IMR-90 (cell line): Measurements from ENCODE around the gene CNTN5. TPM values are rescaled to one million over a fixed set of nuclear protein-coding genes. Genes with fewer than 3 reads are reported as not detected.

ENCODE experiments used
- ATAC-seq: fragments of 200-7000 bp; cut with Tn5 transposase; 2 replicates; pipeline ENCODE4 v1.9.1; 2020; ENCODE audit warnings: low read depth, mild to moderate bottlenecking, moderate library complexity
- BruUV-seq: library from RNA; stranded (reverse); fragments of 400-500 nt; replicated peaks from 2 replicates; lab custom pipeline; 2021; lab: Mats Ljungman, UMichigan
- CTCF ChIA-PET: fragments of 300-600 bp; formaldehyde crosslinking; extraction: SDS; loops from one replicate; lab custom pipeline; 2021; ENCODE audit warnings: antibody characterized with exemption; lab: Yijun Ruan, JAX
- POLR2A ChIA-PET: fragments of 300-600 bp; sonication (Branson Sonifier 250); formaldehyde crosslinking; loops from one replicate; lab custom pipeline; 2022; ENCODE audit warnings: antibody characterized with exemption; ENCODE audit not compliant: unreplicated experiment; lab: Charles Lee
- DNase-seq: peaks from one replicate; pipeline ENCODE4 v3.0.0; 2013
- H2AFZ ChIP-seq: replicated peaks from 2 replicates; pipeline ENCODE3; 2013; ENCODE audit warnings: low read length, mild to moderate bottlenecking; ENCODE audit not compliant: poor library complexity
- H2AK5ac ChIP-seq: 2 replicates; pipeline ENCODE4 v1.6.1; 2013; ENCODE audit warnings: low read depth, low read length, inconsistent platforms
- H2AK9ac ChIP-seq: replicated peaks from 2 replicates; pipeline ENCODE3; 2013; ENCODE audit warnings: mild to moderate bottlenecking, low read depth, low read length, moderate library complexity; ENCODE audit not compliant: poor library complexity
- H2BK120ac ChIP-seq: 2 replicates; pipeline ENCODE4 v1.6.1; 2013; ENCODE audit warnings: low read depth, low read length, inconsistent platforms
- H2BK15ac ChIP-seq: 3 replicates; pipeline ENCODE4 v1.6.1; 2013; ENCODE audit warnings: low read depth, low read length, inconsistent platforms
- H2BK20ac ChIP-seq: 2 replicates; pipeline ENCODE4 v1.6.1; 2013; ENCODE audit warnings: low read depth, mild to moderate bottlenecking, inconsistent platforms, low read length, moderate library complexity
- H2BK5ac ChIP-seq: 2 replicates; pipeline ENCODE4 v1.6.1; 2013; ENCODE audit warnings: mild to moderate bottlenecking, low read depth, low read length, inconsistent platforms; ENCODE audit not compliant: poor library complexity, severe bottlenecking
- H3K14ac ChIP-seq: replicated peaks from 2 replicates; pipeline ENCODE4 v1.6.1; 2013; ENCODE audit warnings: low read depth, low read length, inconsistent platforms
- H3K18ac ChIP-seq: 2 replicates; pipeline ENCODE4 v1.6.1; 2013; ENCODE audit warnings: low read depth, low read length, control low read depth
- H3K23ac ChIP-seq: 2 replicates; pipeline ENCODE4 v1.6.1; 2013; ENCODE audit warnings: low read depth, low read length, inconsistent platforms
- H3K27ac ChIP-seq: 2 replicates; pipeline ENCODE4 v1.5.1; 2013; ENCODE audit warnings: mild to moderate bottlenecking, control low read depth, low read length; ENCODE audit not compliant: insufficient read depth
- H3K27me3 ChIP-seq: 2 replicates; pipeline ENCODE4 v1.6.1; 2013; ENCODE audit warnings: low read length; ENCODE audit not compliant: control insufficient read depth, insufficient read depth
- H3K36me3 ChIP-seq: 2 replicates; pipeline ENCODE4 v1.6.1; 2013; ENCODE audit warnings: low read length, mixed read lengths; ENCODE audit not compliant: control insufficient read depth, insufficient read depth
- H3K4ac ChIP-seq: 2 replicates; pipeline ENCODE4 v1.6.1; 2013; ENCODE audit warnings: low read depth, low read length, inconsistent platforms
- H3K4me1 ChIP-seq: 2 replicates; pipeline ENCODE4 v1.6.1; 2013; ENCODE audit warnings: low read length, mixed read lengths; ENCODE audit not compliant: control insufficient read depth, insufficient read depth
- H3K4me2 ChIP-seq: 2 replicates; pipeline ENCODE4 v1.6.1; 2013; ENCODE audit warnings: low read depth, mild to moderate bottlenecking, control low read depth, low read length, moderate library complexity
- H3K4me3 ChIP-seq: 2 replicates; pipeline ENCODE4 v1.5.1; 2013; ENCODE audit warnings: low read depth, mild to moderate bottlenecking, control low read depth, low read length, moderate library complexity; ENCODE audit not compliant: insufficient read depth
- H3K56ac ChIP-seq: 2 replicates; pipeline ENCODE4 v1.6.1; 2013; ENCODE audit warnings: low read length, inconsistent platforms; ENCODE audit not compliant: insufficient read depth; ENCODE audit errors: extremely low read depth
- H3K79me1 ChIP-seq, 2 experiments: 2 replicates each; pipeline ENCODE4 v1.6.1; 2013; ENCODE audit warnings: low read length in 2 of 2, inconsistent platforms in 1 of 2, low read depth in 1 of 2
- H3K9ac ChIP-seq: 2 replicates; pipeline ENCODE4 v1.6.1; 2013; ENCODE audit warnings: low read depth, low read length, control low read depth
- H3K9me1 ChIP-seq: 2 replicates; pipeline ENCODE4 v1.6.1; 2013; ENCODE audit warnings: low read length, inconsistent platforms; ENCODE audit not compliant: insufficient read depth
- H3K9me3 ChIP-seq: 2 replicates; pipeline ENCODE4 v1.6.1; 2013; ENCODE audit warnings: low read length; ENCODE audit not compliant: control insufficient read depth, insufficient read depth
- H4K20me1 ChIP-seq: 2 replicates; pipeline ENCODE4 v1.6.1; 2013; ENCODE audit warnings: low read length, inconsistent platforms; ENCODE audit not compliant: insufficient read depth
- H4K5ac ChIP-seq: 2 replicates; pipeline ENCODE4 v1.6.1; 2013; ENCODE audit warnings: mild to moderate bottlenecking, low read depth, low read length, control low read depth
- H4K8ac ChIP-seq, 2 experiments: 2 replicates each; pipeline ENCODE4 v1.6.1; 2013; ENCODE audit warnings: low read depth in 2 of 2, low read length in 2 of 2, control low read depth in 1 of 2, inconsistent platforms in 1 of 2
- H4K91ac ChIP-seq: 2 replicates; pipeline ENCODE4 v1.6.1; 2013; ENCODE audit warnings: low read depth, low read length, inconsistent platforms; ENCODE audit not compliant: insufficient read depth
- BHLHE40 ChIP-seq: fragments of 150-350 bp; IDR thresholded peaks from 2 replicates; pipeline ENCODE4 v1.6.1; 2016; ENCODE audit warnings: mild to moderate bottlenecking, low read depth, low read length
- CHD1 ChIP-seq: IDR thresholded peaks from 2 replicates; pipeline ENCODE4 v1.6.1; 2012; ENCODE audit warnings: low read depth, low read length, improper control_type of control experiment
- CTCF ChIP-seq: conservative IDR thresholded peaks from 2 replicates; pipeline ENCODE4 v1.5.1; 2012; ENCODE audit warnings: mild to moderate bottlenecking, low read depth, low read length, improper control_type of control experiment
- ELK1 ChIP-seq: fragments of 150-350 bp; IDR thresholded peaks from 2 replicates; pipeline ENCODE4 v1.6.1; 2016; ENCODE audit warnings: low read depth, mild to moderate bottlenecking, low read length, moderate library complexity, borderline replicate concordance
- FOS ChIP-seq: fragments of 150-350 bp; IDR thresholded peaks from 2 replicates; pipeline ENCODE4 v1.6.1; 2016; ENCODE audit warnings: low read depth, low read length
- MAFK ChIP-seq: IDR thresholded peaks from 2 replicates; pipeline ENCODE4 v1.6.1; 2012; ENCODE audit warnings: low read depth, low read length, improper control_type of control experiment
- MAZ ChIP-seq: IDR thresholded peaks from 2 replicates; pipeline ENCODE4 v1.6.1; 2012; ENCODE audit warnings: low read depth, mild to moderate bottlenecking, low read length, improper control_type of control experiment, moderate library complexity, borderline replicate concordance
- MXI1 ChIP-seq: IDR thresholded peaks from 2 replicates; pipeline ENCODE4 v1.6.1; 2012; ENCODE audit warnings: low read depth, mild to moderate bottlenecking, low read length, moderate library complexity, borderline replicate concordance
- NFE2L2 ChIP-seq: fragments of 150-350 bp; IDR thresholded peaks from 2 replicates; pipeline ENCODE4 v1.6.1; 2016; ENCODE audit warnings: low read depth, mild to moderate bottlenecking, low read length
- POLR2A ChIP-seq: IDR thresholded peaks from 2 replicates; pipeline ENCODE4 v1.6.1; 2012; ENCODE audit warnings: mild to moderate bottlenecking, low read depth, low read length
- RAD21 ChIP-seq: IDR thresholded peaks from 2 replicates; pipeline ENCODE4 v1.6.1; 2012; ENCODE audit warnings: low read length, improper control_type of control experiment
- RCOR1 ChIP-seq: IDR thresholded peaks from 2 replicates; pipeline ENCODE4 v1.6.1; 2012; ENCODE audit warnings: mild to moderate bottlenecking, low read length, improper control_type of control experiment; ENCODE audit not compliant: insufficient replicate concordance
- RFX5 ChIP-seq: IDR thresholded peaks from 2 replicates; pipeline ENCODE4 v1.8.0; 2012; ENCODE audit warnings: low read depth, mild to moderate bottlenecking, low read length, moderate library complexity
- USF2 ChIP-seq: fragments of 150-350 bp; IDR thresholded peaks from 2 replicates; pipeline ENCODE4 v1.6.1; 2017; ENCODE audit warnings: mild to moderate bottlenecking, antibody characterized with exemption, low read length, low read depth
- WGBS, 2 experiments: methylation state at CpG; one replicate each; pipeline versions ENCODE4 v1.1.5 to v1.1.7; 2013; ENCODE audit warnings: missing lambda C conversion rate in 2 of 2; ENCODE audit not compliant: insufficient read length in 1 of 2; ENCODE audit errors: extremely low coverage in 2 of 2; 5-methylcytosine and 5-hydroxymethylcytosine counted together
- dilution Hi-C: fragments of 300-500 bp; cut with HindIII; formaldehyde crosslinking; loops from one replicate; pipeline ENCODE4 v1.14.3; 2018; ENCODE audit warnings: low sequenced_read_pairs; ENCODE audit not compliant: unreplicated experiment
- in situ Hi-C: fragments of 300-500 bp; cut with MboI; formaldehyde crosslinking; loops from 3 replicates; pipeline ENCODE4 v1.14.3; 2019; ENCODE audit warnings: low sequenced_read_pairs, inconsistent platforms, mixed read lengths
- intact Hi-C: fragments of 100-400 bp; cut with micrococcal nuclease; formaldehyde crosslinking; loops from 2 replicates; pipeline ENCODE4 v1.10.0; 2022
- polyA plus RNA-seq, 3 experiments: library from polyadenylated mRNA; depleted of rRNA; stranded (reverse); fragments of >200 nt; gene quantifications; 2 replicates each; pipeline ENCODE4 v1.2.3, GENCODE V29; 2012; ENCODE audit warnings: low replicate concordance in 1 of 3
- total RNA-seq: library from RNA; depleted of rRNA; stranded (reverse); fragments of >200 nt; gene quantifications from 2 replicates; pipeline ENCODE4 v1.2.3, GENCODE V29; 2012

The CNTN5 gene
- total and polyA plus RNA-seq, 2 of the 4 experiments (the other 2 are of a cell fraction): not detected

GRCh38 chr11:99505831-99506230 lies 485.1 kb downstream of the CNTN5 start:
- Histone ChIP-seq H4K5ac (peak overlapping the region; percentile 83; the same call in 1 of the 2 replicates), H2BK5ac (peak overlapping the region; percentile 72), H2BK15ac (peak overlapping the region; percentile 46; the same call in 2 of the 3 replicates), H3K4me2 (peak overlapping the region; percentile 21; the same call in 1 of the 2 replicates), H3K9ac (no peak overlapping the region), H4K91ac (peak overlapping the region; percentile 89), H2AFZ (peak overlapping the region; percentile 16), H3K9me1 (peaks cover 4% of the 10 kb centered on the region; the same call in 1 of the 2 replicates), H2AK5ac (no peak overlapping the region), H3K56ac (peak overlapping the region; percentile 33; the same call in 1 of the 2 replicates), H3K36me3 (no peaks in the 10 kb centered on the region), H3K27me3 (no peaks in the 10 kb centered on the region), H3K9me3 (no peaks in the 10 kb centered on the region), H2BK20ac (peak overlapping the region; percentile 69), H4K20me1 (no peaks in the 10 kb centered on the region), H3K4me1 (peaks cover 4% of the 10 kb centered on the region), H2AK9ac (no peak overlapping the region), H4K8ac (peak overlapping the region; percentile 33 to 66; a peak in 3 of 4 replicates), H3K79me1 (no peaks in the 10 kb centered on the region), H2BK120ac (peak overlapping the region; percentile 93), H3K18ac (peak overlapping the region; percentile 95), H3K23ac (peak overlapping the region; percentile 71; the same call in 1 of the 2 replicates), H3K4ac (peak overlapping the region; percentile 68), H3K14ac (peak overlapping the region; percentile 54; the same call in 1 of the 2 replicates), H3K4me3 (no peak overlapping the region), H3K27ac (peak overlapping the region; percentile 48; the same call in 1 of the 2 replicates)
- WGBS, 2 experiments: no CpG with 5 or more reads among the region's 4 CpGs
- intact Hi-C loops: no loop called here
- TF ChIP-seq USF2 (no peak), NFE2L2 (no peak), MAFK (no peak), ELK1 (no peak), MXI1 (no peak), FOS (no peak), RFX5 (no peak), BHLHE40 (no peak), POLR2A (no peak), RCOR1 (no peak), MAZ (no peak), RAD21 (no peak), CTCF (no peak), CHD1 (no peak)
- DNase-seq (no peak), ATAC-seq (no peak)
- CTCF ChIA-PET: interaction anchor here (0.6 to 1.1 kb wide), 3 partner anchors 9 to 89 kb away, joined by 3 to 7 read pairs (median 4); no protein-coding TSS in a partner anchor
- in situ Hi-C loops: loop anchor here (25.0 kb wide), 1 partner anchor 1431 kb away; no protein-coding TSS in a partner anchor
- BruUV-seq: no TSS peak
- dilution Hi-C loops: no loop called here
- POLR2A ChIA-PET: no interaction called here
